Fibroblast of skin of left quadriceps (primary cell): ENCODE results near the gene SMG5.

ENCODE experiments used
- DNase-seq, 2 experiments: peaks; one replicate each; pipeline ENCODE4 v3.0.0-alpha.2; 2013; ENCODE audit warnings: low read depth in 2 of 2

Gene SMG5

DNA sequence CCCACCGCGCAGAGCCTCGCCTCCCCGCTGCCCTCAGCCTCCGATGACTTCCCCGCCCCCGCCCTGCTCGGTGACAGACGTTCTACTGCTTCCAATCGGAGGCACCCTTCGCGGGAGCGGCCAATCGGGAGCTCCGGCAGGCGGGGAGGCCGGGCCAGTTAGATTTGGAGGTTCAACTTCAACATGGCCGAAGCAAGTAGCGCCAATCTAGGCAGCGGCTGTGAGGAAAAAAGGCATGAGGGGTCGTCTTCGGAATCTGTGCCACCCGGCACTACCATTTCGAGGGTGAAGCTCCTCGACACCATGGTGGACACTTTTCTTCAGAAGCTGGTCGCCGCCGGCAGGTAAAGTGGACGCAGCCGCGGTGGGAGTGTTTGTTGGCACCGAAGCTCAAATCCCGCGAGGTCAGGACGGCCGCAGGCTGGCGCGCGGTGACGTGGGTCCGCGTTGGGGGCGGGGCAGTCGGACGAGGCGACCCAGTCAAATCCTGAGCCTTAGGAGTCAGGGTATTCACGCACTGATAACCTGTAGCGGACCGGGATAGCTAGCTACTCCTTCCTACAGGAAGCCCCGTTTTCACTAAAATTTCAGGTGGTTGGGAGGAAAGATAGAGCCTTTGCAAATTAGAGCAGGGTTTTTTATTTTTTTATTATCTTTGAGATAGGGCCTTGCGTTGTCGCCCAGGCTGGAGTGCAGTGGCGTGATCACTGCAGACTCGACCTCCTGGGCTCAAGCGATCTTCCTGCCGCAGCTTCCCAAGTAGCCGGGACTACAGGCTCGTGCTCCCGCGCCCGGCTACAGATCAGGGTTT lies 69.6 kb downstream of the SMG5 start, which contains the start of gene PMF1:
Gene PMF1, plus strand, starts transcription at position 175 of the 811 bp plus-strand sequence. Its CDS starts 9 bp downstream, at position 184.
- DNase-seq = peak; percentile 90

- DNase-seq = no peak
Measured at GRCh38 chr1:156212130-156212529, 70.5 kb downstream of the SMG5 start.

DNA sequence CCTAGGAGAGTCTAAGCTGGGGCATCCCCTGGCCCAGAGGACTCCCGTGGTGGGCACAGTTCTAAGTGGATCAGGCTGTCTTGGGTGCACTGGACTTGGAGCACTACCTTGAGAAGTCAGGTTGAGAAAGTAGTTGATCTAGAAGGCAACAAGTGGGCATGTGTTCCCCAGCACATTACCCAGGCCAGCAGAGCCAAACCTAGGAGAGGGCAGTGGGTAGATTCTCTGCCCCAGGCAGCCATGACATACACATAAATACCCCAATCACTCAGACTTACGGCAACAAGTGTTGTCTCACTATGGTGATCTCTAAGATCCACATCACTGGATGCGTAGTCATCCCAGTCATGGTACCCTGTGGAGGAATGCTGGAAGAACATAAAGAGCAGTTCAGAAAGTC lies 71.4 kb downstream of the SMG5 start:
- no peak for DNase-seq

- no peak for DNase-seq
Measured at GRCh38 chr1:156204686-156205085, 77.9 kb downstream of the SMG5 start.

- DNase-seq = no peak
Measured at GRCh38 chr1:156203331-156203730, 79.3 kb downstream of the SMG5 start.

GRCh38 chr1:156200044-156200443 lies 82.6 kb downstream of the SMG5 start:
- DNase-seq = no peak
